Activated T-helper 17 cell treated with anti-CD3 and anti-CD28 coated beads, Interleukin-2, amount 50 U/mL, for 72 hours (primary cell): ENCODE measurements around the gene FOXO3B. TPM values are rescaled to one million over a fixed set of nuclear protein-coding genes. Genes with fewer than 3 reads are reported as not detected.

Experiments
- total RNA-seq, 2 donors: library from RNA; stranded (reverse); gene quantifications; one replicate each; pipeline ENCODE4 v1.2.3, GENCODE V29; 2022

FOXO3B gene
- total RNA-seq, 2 donors from 2014 or later, result 4.4 to 7.7 TPM

Other genes starting within 250 kb of the FOXO3B start
- under 1 TPM in 1 of 2 donors, not detected in 1; 0.26 TPM for gene LGALS9C, start 205.5 kb downstream of the FOXO3B start, total RNA-seq
- not detected for gene TBC1D28, start 37.9 kb downstream of the FOXO3B start, total RNA-seq
- gene FBXW10, start 61.7 kb upstream of the FOXO3B start, total RNA-seq, result under 1 TPM in 1 of 2 donors, not detected in 1; 0.78 TPM
- 10 to 100 TPM; 30.0 to 30.8 TPM for gene TVP23B, start 98.9 kb upstream of the FOXO3B start, total RNA-seq
- 10 to 100 TPM; 34.9 to 35.2 TPM for gene PRPSAP2, start 175.8 kb upstream of the FOXO3B start, total RNA-seq